Measurements from ENCODE around the gene ADGRA3.

ADGRA3 gene

GRCh38 chr4:22442956-22443355, 72.9 kb downstream of the ADGRA3 start:
- Histone ChIP-seq H3K9me2 (replicated peaks; ENCODE audit: low read depth, low read length) (no peaks in the 10 kb centered on the region), H4K20me1 (ENCODE audit: insufficient read depth, low read length, poor library complexity, severe bottlenecking) (no peaks in the 10 kb centered on the region), H3K4me3 (ENCODE audit: low read length, poor library complexity, severe bottlenecking) (no peak overlapping the region), H3F3A (ENCODE audit: low read depth) (no peaks in the 10 kb centered on the region), H3K4me1 (ENCODE audit: insufficient read depth, low read length, poor library complexity, severe bottlenecking) (no peaks in the 10 kb centered on the region), H2AFZ (ENCODE audit: low read length) (no peak overlapping the region), H3K9ac (ENCODE audit: low read depth, low read length, poor library complexity, severe bottlenecking) (no peak overlapping the region), H3K27me3 (ENCODE audit: insufficient read depth, low read length, poor library complexity, severe bottlenecking) (no peaks in the 10 kb centered on the region), H3K79me2 (ENCODE audit: insufficient read depth, low read length) (no peaks in the 10 kb centered on the region), H3K4me2 (ENCODE audit: low read depth, low read length, poor library complexity, severe bottlenecking) (no peak overlapping the region), H3K36me3 (ENCODE audit: insufficient read depth, low read length) (peaks cover 58% of the 10 kb centered on the region), H3K9me3 (ENCODE audit: insufficient read depth, low read depth, low read length) (no peaks in the 10 kb centered on the region)
- TF ChIP-seq EZH2phosphoT487 (IDR thresholded peaks at IDR 0.05; ENCODE audit: borderline replicate concordance) (no peak), CTCF (conservative IDR thresholded peaks at IDR 0.05; ENCODE audit: low read length) (no peak)

DNA sequence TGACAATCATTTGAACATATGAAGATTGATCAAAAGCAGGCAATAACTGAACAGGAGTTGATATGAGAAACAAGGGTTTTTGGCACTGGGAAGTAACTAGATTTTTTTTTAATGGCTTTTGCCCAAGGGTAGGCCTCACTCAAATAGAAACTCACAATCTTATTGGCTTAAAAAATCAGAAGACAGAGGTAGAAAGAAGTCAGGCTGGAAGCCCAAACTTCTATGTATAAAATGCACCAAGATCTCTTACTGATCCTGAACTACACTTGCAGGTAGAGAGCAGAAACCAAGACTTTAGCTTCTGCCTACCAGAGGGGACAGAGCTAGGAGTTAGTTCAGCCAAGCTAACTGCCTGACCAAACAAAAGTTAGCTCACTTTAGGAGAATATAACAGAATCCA, 74.9 kb downstream of the ADGRA3 start:
- H3K4me1 ChIP-seq (ENCODE audit: insufficient read depth, low read length, poor library complexity, severe bottlenecking) = no peaks in the 10 kb centered on the region
- H3K79me2 ChIP-seq (ENCODE audit: insufficient read depth, low read length) = no peaks in the 10 kb centered on the region
- no peak overlapping the region for H3K9ac ChIP-seq (ENCODE audit: low read depth, low read length, poor library complexity, severe bottlenecking)
- no peaks in the 10 kb centered on the region for H3K27me3 ChIP-seq (ENCODE audit: insufficient read depth, low read length, poor library complexity, severe bottlenecking)
- no peaks in the 10 kb centered on the region for H4K20me1 ChIP-seq (ENCODE audit: insufficient read depth, low read length, poor library complexity, severe bottlenecking)
- H3K9me2 ChIP-seq (replicated peaks; ENCODE audit: low read depth, low read length) = no peaks in the 10 kb centered on the region
- no peak overlapping the region for H2AFZ ChIP-seq (ENCODE audit: low read length)
- no peaks in the 10 kb centered on the region for H3F3A ChIP-seq (ENCODE audit: low read depth)
- H3K9me3 ChIP-seq (ENCODE audit: insufficient read depth, low read depth, low read length) = no peaks in the 10 kb centered on the region
- H3K4me3 ChIP-seq (ENCODE audit: low read length, poor library complexity, severe bottlenecking) = no peak overlapping the region
- no peak overlapping the region for H3K4me2 ChIP-seq (ENCODE audit: low read depth, low read length, poor library complexity, severe bottlenecking)
- H3K36me3 ChIP-seq (ENCODE audit: insufficient read depth, low read length) = peaks cover 47% of the 10 kb centered on the region
- TF ChIP-seq CTCF (conservative IDR thresholded peaks at IDR 0.05; ENCODE audit: low read length) (no peak), EZH2phosphoT487 (IDR thresholded peaks at IDR 0.05; ENCODE audit: borderline replicate concordance) (no peak)

DNA sequence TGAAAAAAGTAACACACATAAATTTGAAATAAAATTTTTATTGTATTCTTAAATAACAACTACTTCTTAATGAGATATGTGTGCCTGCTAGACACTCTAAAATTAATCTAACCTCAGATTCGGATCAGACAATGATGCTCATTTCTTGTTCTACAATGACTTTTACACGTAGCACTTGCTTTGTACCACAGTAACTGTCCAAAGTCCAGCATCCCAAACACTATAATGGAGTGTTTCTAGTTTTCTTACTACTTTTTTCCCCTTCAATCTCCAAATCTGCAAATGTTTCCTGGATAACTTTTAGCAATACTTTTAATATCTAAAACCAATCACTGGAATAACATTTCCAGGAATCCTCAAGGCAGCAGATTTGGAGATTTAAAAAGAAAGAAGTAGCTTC, 75.9 kb downstream of the ADGRA3 start:
- TF ChIP-seq EZH2phosphoT487 (IDR thresholded peaks at IDR 0.05; ENCODE audit: borderline replicate concordance) (no peak), CTCF (conservative IDR thresholded peaks at IDR 0.05; ENCODE audit: low read length) (no peak)
- H3K9me2 ChIP-seq (replicated peaks; ENCODE audit: low read depth, low read length) = no peaks in the 10 kb centered on the region

More for the DNA sequence above, 75.9 kb downstream of the ADGRA3 start:
- no peaks in the 10 kb centered on the region for H4K20me1 ChIP-seq (ENCODE audit: insufficient read depth, low read length, poor library complexity, severe bottlenecking)
- H3K27me3 ChIP-seq (ENCODE audit: insufficient read depth, low read length, poor library complexity, severe bottlenecking) = no peaks in the 10 kb centered on the region
- no peaks in the 10 kb centered on the region for H3K4me1 ChIP-seq (ENCODE audit: insufficient read depth, low read length, poor library complexity, severe bottlenecking)
- H3K4me3 ChIP-seq (ENCODE audit: low read length, poor library complexity, severe bottlenecking) = no peak overlapping the region
- H3K79me2 ChIP-seq (ENCODE audit: insufficient read depth, low read length) = no peaks in the 10 kb centered on the region
- peaks cover 47% of the 10 kb centered on the region for H3K36me3 ChIP-seq (ENCODE audit: insufficient read depth, low read length)
- no peak overlapping the region for H3K9ac ChIP-seq (ENCODE audit: low read depth, low read length, poor library complexity, severe bottlenecking)
- no peak overlapping the region for H3K4me2 ChIP-seq (ENCODE audit: low read depth, low read length, poor library complexity, severe bottlenecking)
- H3F3A ChIP-seq (ENCODE audit: low read depth) = no peaks in the 10 kb centered on the region
- no peaks in the 10 kb centered on the region for H3K9me3 ChIP-seq (ENCODE audit: insufficient read depth, low read depth, low read length)
- no peak overlapping the region for H2AFZ ChIP-seq (ENCODE audit: low read length)
